Upper lobe of right lung (tissue), 1 donor: Measurements from ENCODE around the gene RTP4. TPM values are rescaled to one million over a fixed set of nuclear protein-coding genes. Genes with fewer than 3 reads are reported as not detected.
A peak's percentile ranks its signal among the peaks of the same experiment; 100 is the strongest.
"Not testable (repeated sequence)": the region's sequence is repeated elsewhere in the genome, so short reads cannot be mapped to it uniquely, and the experiment has no call there.

ENCODE experiments used
- ATAC-seq: fragments of 200-7000 bp; cut with Tn5 transposase; one replicate; pipeline ENCODE4 v1.9.1; 2020; ENCODE audit warnings: mild to moderate bottlenecking, moderate library complexity
- DNase-seq: peaks from one replicate; pipeline ENCODE4 v3.0.0-alpha.2; 2020
- H3K27ac ChIP-seq: fragments of 200-600 bp; one replicate; pipeline ENCODE4 v1.8.0; 2022
- H3K27me3 ChIP-seq: fragments of 200-600 bp; one replicate; pipeline ENCODE4 v1.8.0; 2022; ENCODE audit warnings: mild to moderate bottlenecking
- H3K36me3 ChIP-seq: fragments of 200-600 bp; one replicate; pipeline ENCODE4 v1.8.0; 2022
- H3K4me1 ChIP-seq: fragments of 200-600 bp; one replicate; pipeline ENCODE4 v1.8.0; 2022
- H3K4me3 ChIP-seq: fragments of 200-600 bp; one replicate; pipeline ENCODE4 v1.8.0; 2022; ENCODE audit warnings: mild to moderate bottlenecking
- H3K9me3 ChIP-seq: fragments of 200-600 bp; one replicate; pipeline ENCODE4 v1.8.0; 2022
- CTCF ChIP-seq: fragments of 200-600 bp; IDR thresholded peaks from one replicate; pipeline ENCODE4 v1.8.0; 2022; ENCODE audit warnings: antibody characterized with exemption
- intact Hi-C: fragments of 100-400 bp; cut with DNase I; formaldehyde crosslinking; loops from one replicate; pipeline ENCODE4 v1.11.0; 2022
- total RNA-seq: library from RNA; stranded (reverse); fragmentation: NEBNext Ultra II Directional; extraction: Animal tissue kit (Norgen Biotek cat#: 25700); gene quantifications from one replicate; pipeline ENCODE4 v1.2.1, GENCODE V29; 2021
- donor health status: DM: no; HTN: yes; CAD: no; lungs with severe emphysema.

RTP4 gene
- total RNA-seq, 1 donor from 2014 or later: 5.6 TPM

GRCh38 chr3:187396661-187397060 is 28.5 kb downstream of the RTP4 start:
- H3K4me1 ChIP-seq: no peaks in the 10 kb centered on the region
- no peak overlapping the region for H3K27ac ChIP-seq
- no peak overlapping the region for H3K4me3 ChIP-seq
- no peak for TF ChIP-seq CTCF
- ATAC-seq (no peak), DNase-seq (no peak)
- no peaks in the 10 kb centered on the region for H3K36me3 ChIP-seq
- H3K9me3 ChIP-seq: no peaks in the 10 kb centered on the region
- H3K27me3 ChIP-seq: no peaks in the 10 kb centered on the region
- intact Hi-C loops: no loop called here

- ATAC-seq (no peak), DNase-seq (no peak)
- no peak overlapping the region for H3K27ac ChIP-seq
- no peak overlapping the region for H3K4me3 ChIP-seq
- H3K9me3 ChIP-seq: no peaks in the 10 kb centered on the region
- intact Hi-C loops: no loop called here
- H3K36me3 ChIP-seq: no peaks in the 10 kb centered on the region
- H3K4me1 ChIP-seq: no peaks in the 10 kb centered on the region
- no peaks in the 10 kb centered on the region for H3K27me3 ChIP-seq
- TF ChIP-seq CTCF: no peak
Measured at GRCh38 chr3:187398955-187399354, 30.8 kb downstream of the RTP4 start.

GRCh38 chr3:187400756-187401155 is 32.6 kb downstream of the RTP4 start:
- Histone ChIP-seq H3K9me3 (no peaks in the 10 kb centered on the region), H3K4me3 (no peak overlapping the region), H3K4me1 (no peaks in the 10 kb centered on the region), H3K36me3 (no peaks in the 10 kb centered on the region), H3K27ac (no peak overlapping the region), H3K27me3 (no peaks in the 10 kb centered on the region)
- ATAC-seq (no peak), DNase-seq (no peak)
- intact Hi-C loops: no loop called here
- no peak for TF ChIP-seq CTCF

- no peak for TF ChIP-seq CTCF
- intact Hi-C loops: no loop called here
- ATAC-seq: no peak
Measured at GRCh38 chr3:187401856-187402255, 33.7 kb downstream of the RTP4 start.

GRCh38 chr3:187403768-187404288 is 35.6 kb downstream of the RTP4 start:
- intact Hi-C loops: no loop called here
- Histone ChIP-seq H3K4me3 (no peak overlapping the region), H3K4me1 (no peaks in the 10 kb centered on the region), H3K9me3 (no peaks in the 10 kb centered on the region), H3K36me3 (no peaks in the 10 kb centered on the region), H3K27ac (no peak overlapping the region), H3K27me3 (no peaks in the 10 kb centered on the region)
- TF ChIP-seq CTCF: no peak
- DNase-seq (no peak), ATAC-seq (peak; percentile 37)

More at GRCh38 chr3:187401856-187402255, 33.7 kb downstream of the RTP4 start:
- DNase-seq: no peak
- Histone ChIP-seq H3K4me1 (no peaks in the 10 kb centered on the region), H3K27me3 (no peaks in the 10 kb centered on the region), H3K4me3 (no peak overlapping the region), H3K9me3 (no peaks in the 10 kb centered on the region), H3K27ac (no peak overlapping the region), H3K36me3 (no peaks in the 10 kb centered on the region)

GRCh38 chr3:187406927-187407326 is 38.7 kb downstream of the RTP4 start:
- TF ChIP-seq CTCF: no peak
- Histone ChIP-seq H3K27me3 (no peaks in the 10 kb centered on the region), H3K4me1 (no peaks in the 10 kb centered on the region), H3K4me3 (no peak overlapping the region), H3K27ac (no peak overlapping the region), H3K36me3 (no peaks in the 10 kb centered on the region), H3K9me3 (no peaks in the 10 kb centered on the region)
- DNase-seq (no peak), ATAC-seq (no peak)
- intact Hi-C loops: no loop called here

- H3K9me3 ChIP-seq, intact Hi-C loops, H3K4me3 ChIP-seq, H3K36me3 ChIP-seq, DNase-seq, H3K27me3 ChIP-seq, H3K27ac ChIP-seq, H3K4me1 ChIP-seq, ATAC-seq: not testable (repeated sequence)
Measured at GRCh38 chr3:187411991-187412781, 44.0 kb downstream of the RTP4 start.
